Stimulated activated CD8-positive, alpha-beta memory T cell treated with anti-CD3 and anti-CD28 coated beads, Interleukin-15, amount 100 ng/mL, for 4 hours (primary cell): Measurements from ENCODE around the gene RXYLT1.

Source experiments
- DNase-seq, 2 donors: peaks; one replicate each; pipeline ENCODE4 v3.0.0-alpha.2; 2020; ENCODE audit warnings: low read depth in 2 of 2

Gene RXYLT1

GRCh38 chr12:63843254-63843720, 63.6 kb downstream of the RXYLT1 start:
- DNase-seq: peak in 1 of 2 donors; percentile 0

GRCh38 chr12:63843721-63844390, 64.1 kb downstream of the RXYLT1 start:
- peak; percentile 50 to 67 for DNase-seq

- no peak for DNase-seq
These were observed 65.0 kb downstream of the RXYLT1 start, which contains the start of gene SRGAP1 for GRCh38 chr12:63844391-63845341. SRGAP1 (plus strand) TSS chr12:63844700; CDS start chr12:63844817, 117 bp downstream.

- no peak for DNase-seq
These were observed 66.0 kb downstream of the RXYLT1 start for GRCh38 chr12:63845726-63846125.

GRCh38 chr12:63846238-63846967, 66.7 kb downstream of the RXYLT1 start:
- DNase-seq: no peak

GRCh38 chr12:63848450-63848849, 68.7 kb downstream of the RXYLT1 start:
- DNase-seq: no peak

GRCh38 chr12:63849106-63849620, 69.5 kb downstream of the RXYLT1 start:
- no peak for DNase-seq

GRCh38 chr12:63849641-63850040, 69.9 kb downstream of the RXYLT1 start:
- DNase-seq: no peak

- no peak for DNase-seq
These were observed 74.3 kb downstream of the RXYLT1 start for GRCh38 chr12:63853978-63854377.

GRCh38 chr12:63855299-63855698, 75.6 kb downstream of the RXYLT1 start:
- DNase-seq: no peak

GRCh38 chr12:63857771-63858670, 78.3 kb downstream of the RXYLT1 start:
- DNase-seq: no peak
